Measurements from ENCODE around the gene WNT16.

Gene WNT16, protein sequence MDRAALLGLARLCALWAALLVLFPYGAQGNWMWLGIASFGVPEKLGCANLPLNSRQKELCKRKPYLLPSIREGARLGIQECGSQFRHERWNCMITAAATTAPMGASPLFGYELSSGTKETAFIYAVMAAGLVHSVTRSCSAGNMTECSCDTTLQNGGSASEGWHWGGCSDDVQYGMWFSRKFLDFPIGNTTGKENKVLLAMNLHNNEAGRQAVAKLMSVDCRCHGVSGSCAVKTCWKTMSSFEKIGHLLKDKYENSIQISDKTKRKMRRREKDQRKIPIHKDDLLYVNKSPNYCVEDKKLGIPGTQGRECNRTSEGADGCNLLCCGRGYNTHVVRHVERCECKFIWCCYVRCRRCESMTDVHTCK

DNA sequence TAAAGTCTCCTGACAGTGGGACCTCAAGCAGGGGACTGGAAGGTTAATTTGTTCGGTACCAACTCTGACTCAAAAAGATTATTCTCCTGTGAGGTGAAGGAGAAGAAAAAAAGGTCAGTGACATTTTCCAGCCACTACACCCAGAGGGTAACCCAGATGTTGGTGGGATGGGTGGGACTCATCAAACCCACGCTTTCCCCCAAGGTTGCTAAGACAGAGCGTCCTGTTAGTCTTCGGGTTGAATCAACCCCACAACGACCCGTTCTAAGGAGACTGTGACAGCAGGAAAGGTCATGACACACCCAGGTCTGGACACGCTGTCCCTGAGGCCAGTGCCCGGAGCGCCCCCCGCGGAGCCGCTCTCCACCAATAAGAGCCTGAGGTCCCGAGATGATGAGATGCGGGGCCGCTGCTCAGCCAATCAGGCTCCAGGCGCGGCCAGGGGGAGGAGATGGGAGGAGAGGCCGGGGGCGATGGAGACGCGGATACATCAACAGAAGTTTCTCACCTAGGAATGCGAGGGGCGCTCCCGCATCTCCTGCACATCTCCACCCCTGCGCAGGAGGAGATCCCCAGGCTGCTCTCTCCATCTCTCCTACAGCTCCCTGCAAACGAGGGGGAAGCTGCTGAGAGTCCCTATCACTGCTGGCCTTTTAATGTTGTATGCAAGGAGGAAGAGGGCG is at the start of gene WNT16:
Gene WNT16, plus strand, starts transcription at position 493 of the 683 bp plus-strand sequence. CDS start 293 bp downstream, outside the sequence.
- no peak within 1 kb of the TSS for H3K27ac Mint-ChIP-seq
- H3K4me3 Mint-ChIP-seq: peak within 1 kb of the TSS; percentile 84
- no peaks in the 10 kb centered on the region for H3K36me3 Mint-ChIP-seq (ENCODE audit: low read depth)
- DNase-seq: peak; percentile 54
- H3K4me1 Mint-ChIP-seq: peaks cover 34% of the 10 kb centered on the region
- TF ChIP-seq, protein P1, sequence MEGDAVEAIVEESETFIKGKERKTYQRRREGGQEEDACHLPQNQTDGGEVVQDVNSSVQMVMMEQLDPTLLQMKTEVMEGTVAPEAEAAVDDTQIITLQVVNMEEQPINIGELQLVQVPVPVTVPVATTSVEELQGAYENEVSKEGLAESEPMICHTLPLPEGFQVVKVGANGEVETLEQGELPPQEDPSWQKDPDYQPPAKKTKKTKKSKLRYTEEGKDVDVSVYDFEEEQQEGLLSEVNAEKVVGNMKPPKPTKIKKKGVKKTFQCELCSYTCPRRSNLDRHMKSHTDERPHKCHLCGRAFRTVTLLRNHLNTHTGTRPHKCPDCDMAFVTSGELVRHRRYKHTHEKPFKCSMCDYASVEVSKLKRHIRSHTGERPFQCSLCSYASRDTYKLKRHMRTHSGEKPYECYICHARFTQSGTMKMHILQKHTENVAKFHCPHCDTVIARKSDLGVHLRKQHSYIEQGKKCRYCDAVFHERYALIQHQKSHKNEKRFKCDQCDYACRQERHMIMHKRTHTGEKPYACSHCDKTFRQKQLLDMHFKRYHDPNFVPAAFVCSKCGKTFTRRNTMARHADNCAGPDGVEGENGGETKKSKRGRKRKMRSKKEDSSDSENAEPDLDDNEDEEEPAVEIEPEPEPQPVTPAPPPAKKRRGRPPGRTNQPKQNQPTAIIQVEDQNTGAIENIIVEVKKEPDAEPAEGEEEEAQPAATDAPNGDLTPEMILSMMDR (IDR thresholded peaks at IDR 0.05): no peak
- peaks cover 54% of the 10 kb centered on the region for H3K27me3 Mint-ChIP-seq (ENCODE audit: low read depth, poor library complexity)
- peaks cover 4% of the 10 kb centered on the region for H3K9me3 Mint-ChIP-seq

DNA sequence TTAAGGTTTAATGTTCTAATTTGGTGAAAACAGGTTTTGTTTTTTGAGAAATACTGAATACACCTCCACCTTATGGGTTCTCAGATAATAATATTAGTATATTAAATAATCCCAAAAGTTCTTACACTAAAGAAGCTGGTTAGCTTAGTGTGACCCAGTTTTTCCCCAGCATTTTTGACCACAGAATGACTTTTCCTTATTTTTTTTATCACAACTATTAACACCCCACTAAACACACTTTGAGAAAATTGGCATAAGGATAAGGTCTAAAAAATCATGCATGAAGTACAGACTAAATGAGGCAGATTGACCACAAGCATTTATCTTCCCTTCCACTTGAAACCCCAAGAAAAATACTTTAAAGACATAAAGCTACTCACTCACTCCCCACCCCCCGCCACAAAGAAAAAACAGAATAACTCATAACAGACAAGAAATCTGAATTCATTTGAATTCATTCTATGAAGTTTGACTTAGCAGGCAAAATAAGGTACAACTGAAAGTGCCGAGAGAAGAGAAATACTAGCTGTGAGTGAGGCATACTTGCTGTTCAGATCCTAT is 49.7 kb upstream of the WNT16 start:
- Mint-ChIP-seq H3K9me3 (peaks cover 5% of the 10 kb centered on the region), H3K4me3 (no peak overlapping the region), H3K27me3 (ENCODE audit: low read depth, poor library complexity) (no peaks in the 10 kb centered on the region), H3K27ac (no peak overlapping the region), H3K36me3 (ENCODE audit: low read depth) (peaks cover 5% of the 10 kb centered on the region), H3K4me1 (no peaks in the 10 kb centered on the region)
- TF ChIP-seq, protein P1 (IDR thresholded peaks at IDR 0.05): no peak
- no peak for DNase-seq

DNA sequence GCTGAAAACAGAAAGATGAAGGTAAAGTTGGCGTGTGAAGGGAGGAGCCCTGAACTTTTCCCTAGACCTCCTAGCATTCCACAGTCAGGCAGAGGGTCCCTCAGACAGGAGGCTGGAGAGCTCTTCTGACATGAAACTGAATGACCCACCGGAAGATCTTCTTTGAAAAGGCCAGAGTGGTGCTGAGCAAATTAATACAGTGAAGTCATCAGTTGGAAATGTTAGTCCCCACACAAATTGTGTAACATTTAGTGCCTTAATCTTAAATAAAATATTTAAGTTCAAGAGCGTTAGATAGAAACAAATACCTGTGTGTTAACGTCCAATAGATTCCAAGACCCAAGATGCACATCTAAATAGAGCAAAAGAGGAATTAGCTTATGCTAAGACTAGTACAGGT is 49.0 kb upstream of the WNT16 start:
- Mint-ChIP-seq H3K4me3 (no peak overlapping the region), H3K36me3 (ENCODE audit: low read depth) (peaks cover 8% of the 10 kb centered on the region), H3K27me3 (ENCODE audit: low read depth, poor library complexity) (no peaks in the 10 kb centered on the region), H3K9me3 (peaks cover 11% of the 10 kb centered on the region), H3K27ac (no peak overlapping the region), H3K4me1 (no peaks in the 10 kb centered on the region)
- no peak for DNase-seq
- TF ChIP-seq, protein P1 (IDR thresholded peaks at IDR 0.05): no peak

DNA sequence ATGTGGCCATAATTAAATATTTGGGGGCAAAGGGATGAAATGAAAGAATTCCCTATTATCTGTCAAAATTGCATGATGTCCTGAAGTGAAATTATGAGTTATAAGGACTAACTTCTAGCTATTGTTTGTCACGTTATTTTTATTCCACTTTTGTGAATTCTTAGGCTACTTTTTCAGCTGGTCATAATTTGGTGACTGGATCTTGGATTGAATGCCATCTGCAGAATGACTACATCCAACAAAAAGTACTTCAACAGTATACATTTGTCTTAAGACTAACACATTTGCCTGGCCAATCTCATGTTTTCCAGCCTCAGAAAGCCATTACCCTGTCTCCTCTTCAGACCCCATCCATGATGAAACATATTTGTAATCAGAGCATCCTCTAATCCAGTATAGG is 48.1 kb upstream of the WNT16 start:
- H3K9me3 Mint-ChIP-seq: peaks cover 19% of the 10 kb centered on the region

DNA sequence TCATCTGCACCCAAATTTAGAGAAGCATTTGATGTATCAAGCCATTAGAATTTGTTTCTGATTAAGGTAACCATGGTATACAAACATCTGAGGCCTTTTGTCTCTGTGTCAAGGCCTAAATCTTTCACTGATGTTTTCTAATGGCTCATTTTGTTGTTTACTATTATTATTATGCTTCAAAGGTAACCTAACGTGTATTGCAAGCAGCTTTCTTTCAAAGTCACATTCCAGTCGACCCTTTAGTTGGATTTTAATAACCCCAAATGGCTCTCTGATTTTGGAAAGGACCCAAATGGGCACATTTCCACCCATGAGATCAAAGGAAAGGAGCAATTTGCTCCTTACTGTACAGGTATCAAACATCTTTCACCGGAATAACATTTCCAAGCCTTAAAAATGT is 46.7 kb upstream of the WNT16 start:
- Mint-ChIP-seq H3K4me1 (no peaks in the 10 kb centered on the region), H3K36me3 (ENCODE audit: low read depth) (peaks cover 18% of the 10 kb centered on the region), H3K4me3 (no peak overlapping the region), H3K9me3 (peaks cover 26% of the 10 kb centered on the region), H3K27me3 (ENCODE audit: low read depth, poor library complexity) (no peaks in the 10 kb centered on the region), H3K27ac (no peak overlapping the region)
- no peak for DNase-seq
- TF ChIP-seq, protein P1 (IDR thresholded peaks at IDR 0.05): no peak

More for the DNA sequence above, 48.1 kb upstream of the WNT16 start:
- Mint-ChIP-seq H3K27me3 (ENCODE audit: low read depth, poor library complexity) (no peaks in the 10 kb centered on the region), H3K27ac (no peak overlapping the region), H3K4me3 (no peak overlapping the region), H3K36me3 (ENCODE audit: low read depth) (peaks cover 15% of the 10 kb centered on the region), H3K4me1 (no peaks in the 10 kb centered on the region)
- TF ChIP-seq, protein P1 (IDR thresholded peaks at IDR 0.05): no peak
- no peak for DNase-seq

Data from nephron progenitor cell (in vitro differentiated cells).